HUDEP-2 (cell line): ENCODE results near the gene ZFHX3.

Experiments used
- DNase-seq, 76 experiments: peaks; one replicate each; lab custom pipeline; 2025; ENCODE audit not compliant: unreplicated experiment in 76 of 76; lab: John Stamatoyannopoulos, UW

ZFHX3 gene

DNA sequence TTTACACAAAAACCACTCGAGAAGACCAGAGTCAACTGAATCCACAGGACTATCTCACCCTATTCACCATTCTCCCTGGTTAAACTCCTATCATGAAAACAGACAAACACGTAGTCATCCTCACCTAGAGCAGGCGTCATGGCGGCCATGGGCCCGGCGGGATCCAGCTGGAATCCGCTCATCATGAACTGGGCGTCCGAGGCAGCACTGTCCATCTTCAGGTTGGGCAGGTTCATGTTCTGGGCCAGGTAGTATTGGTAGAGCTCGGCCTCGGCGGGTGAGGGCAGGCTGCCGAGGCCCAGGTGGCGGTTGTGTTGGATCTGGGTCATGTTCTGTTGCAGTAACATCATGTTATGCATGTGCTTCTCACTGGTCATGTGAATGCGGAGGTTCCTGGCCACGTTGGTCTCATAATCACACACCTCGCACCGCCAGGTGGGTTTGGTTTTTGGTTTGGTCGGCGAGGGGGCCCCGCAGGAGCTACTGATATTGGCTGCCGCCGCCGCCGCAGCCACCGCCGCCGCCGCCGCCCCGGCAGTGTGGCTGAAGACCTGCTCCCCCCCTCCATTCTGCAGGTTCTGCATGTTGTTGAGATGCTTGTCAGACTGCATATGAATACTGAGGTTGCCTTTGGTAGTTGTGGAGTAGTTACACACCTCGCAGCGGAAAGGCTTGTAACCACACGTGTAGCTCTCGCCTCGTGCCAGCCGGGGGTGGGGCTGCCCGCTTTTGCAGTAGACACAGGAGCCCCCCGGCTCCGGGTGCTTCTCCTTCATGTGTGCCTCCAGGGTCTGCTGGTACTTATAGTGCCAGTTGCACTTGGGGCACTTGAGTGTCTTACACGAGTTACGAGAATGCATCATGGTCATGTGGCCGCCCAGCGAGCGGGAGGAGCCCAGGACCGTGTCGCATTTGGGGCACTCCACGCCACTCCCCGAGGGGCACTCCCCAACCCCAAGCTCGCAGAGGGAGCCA lies 90.3 kb downstream of the ZFHX3 start:
- DNase-seq, result no peak

DNA sequence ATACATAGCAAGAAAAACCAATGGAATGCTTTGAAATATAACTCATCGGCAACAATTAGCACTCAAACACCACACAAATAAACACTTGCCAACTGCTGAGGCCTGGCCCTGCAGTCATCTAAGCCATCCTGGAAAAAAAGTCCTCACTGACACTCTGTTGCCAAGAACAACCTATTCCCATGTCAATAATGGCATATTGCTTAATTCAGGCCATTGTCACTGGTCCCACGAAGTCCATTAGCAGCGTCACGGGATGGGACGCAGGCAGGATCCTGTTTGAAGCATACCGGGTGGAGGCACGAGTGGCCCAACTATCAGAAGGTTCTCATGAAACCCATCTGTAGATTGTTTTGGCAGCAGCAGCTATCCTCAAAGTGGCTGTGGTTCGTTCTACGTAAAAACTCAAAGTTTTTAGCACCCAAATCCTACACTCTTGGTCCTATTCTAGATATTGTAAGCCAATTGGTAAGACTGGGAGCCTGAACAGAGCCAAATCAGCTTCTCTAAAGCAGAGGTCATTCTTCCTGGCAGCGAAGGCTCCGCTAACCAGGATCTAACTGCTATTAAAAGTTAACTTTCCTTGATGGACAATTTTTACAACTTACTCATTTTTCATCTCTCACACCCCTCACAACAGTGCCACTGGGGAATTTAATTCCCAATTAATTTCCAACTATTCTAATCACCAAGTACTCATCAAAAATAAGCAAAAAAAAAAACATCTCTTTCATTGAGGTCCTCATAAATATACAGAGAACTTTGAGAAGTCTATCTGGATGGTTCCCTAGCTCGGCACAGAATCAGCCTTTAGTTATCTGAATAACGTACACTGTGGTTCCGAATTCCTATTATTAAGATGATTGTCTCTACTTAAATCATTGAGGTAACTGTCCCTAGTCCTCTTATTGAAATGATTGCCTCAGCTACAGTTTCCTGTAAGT lies 91.5 kb downstream of the ZFHX3 start:
- DNase-seq, result no peak

DNA sequence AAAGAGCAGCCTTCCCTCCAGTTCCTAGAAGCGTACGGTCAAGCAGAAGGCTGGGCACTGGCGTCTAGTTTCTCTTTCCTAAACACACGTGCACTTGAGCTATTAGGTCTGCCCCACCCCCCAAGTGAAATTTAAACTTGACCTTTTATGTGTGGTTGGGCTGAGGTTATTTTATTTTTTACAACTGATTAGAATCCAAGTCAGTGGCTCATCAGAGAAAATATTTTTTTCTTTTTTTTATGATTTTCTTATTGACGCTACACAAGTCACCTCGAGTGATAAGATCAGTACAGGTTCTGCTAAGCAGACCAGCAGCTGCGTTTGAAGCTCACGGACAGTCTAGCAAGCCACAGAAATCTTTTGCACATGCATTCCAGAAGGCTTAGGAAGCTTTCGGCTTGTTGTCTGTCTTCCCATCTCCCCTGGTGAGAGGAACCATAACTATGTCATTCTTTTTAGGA lies 95.1 kb downstream of the ZFHX3 start:
- DNase-seq, result no peak

DNA sequence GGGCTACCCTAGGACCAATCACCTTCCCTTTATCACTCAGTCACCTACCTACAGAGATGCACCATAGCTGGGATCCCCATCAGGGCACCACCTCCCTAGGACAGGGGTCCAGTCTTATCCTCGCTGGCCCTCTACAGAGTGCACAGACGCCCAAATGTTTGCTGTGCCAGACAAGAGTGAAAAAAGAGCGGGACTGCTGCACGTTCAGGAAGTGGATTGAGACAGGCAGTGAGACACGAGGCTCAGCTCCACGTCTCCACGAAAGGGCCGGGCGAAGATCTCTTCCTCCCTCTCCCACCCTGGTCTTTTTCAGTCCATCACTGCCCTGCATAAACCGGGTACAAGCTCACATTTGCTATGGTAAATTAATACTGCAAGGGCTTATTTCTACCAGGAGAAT lies 95.5 kb downstream of the ZFHX3 start:
- no peak for DNase-seq

DNA sequence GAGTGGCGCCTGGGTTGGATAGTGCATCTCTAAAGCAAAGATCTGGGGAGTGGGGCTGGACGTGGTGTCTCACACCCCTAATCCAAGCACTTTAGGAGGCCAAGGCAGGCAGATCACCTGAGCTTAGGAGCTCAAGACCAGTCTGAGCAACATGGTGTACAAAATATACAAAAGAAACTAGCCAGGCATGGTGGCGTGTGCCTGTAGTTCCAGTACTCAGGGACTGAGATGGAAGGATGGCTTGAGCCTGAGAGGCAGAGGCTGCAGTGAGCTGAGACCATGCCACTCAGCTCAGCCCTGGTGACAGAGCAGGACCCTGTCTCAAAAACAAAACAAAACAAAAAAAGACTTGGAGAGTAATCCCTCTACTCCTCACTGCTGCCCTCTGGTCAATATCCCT lies 96.0 kb downstream of the ZFHX3 start:
- DNase-seq, result no peak

DNA sequence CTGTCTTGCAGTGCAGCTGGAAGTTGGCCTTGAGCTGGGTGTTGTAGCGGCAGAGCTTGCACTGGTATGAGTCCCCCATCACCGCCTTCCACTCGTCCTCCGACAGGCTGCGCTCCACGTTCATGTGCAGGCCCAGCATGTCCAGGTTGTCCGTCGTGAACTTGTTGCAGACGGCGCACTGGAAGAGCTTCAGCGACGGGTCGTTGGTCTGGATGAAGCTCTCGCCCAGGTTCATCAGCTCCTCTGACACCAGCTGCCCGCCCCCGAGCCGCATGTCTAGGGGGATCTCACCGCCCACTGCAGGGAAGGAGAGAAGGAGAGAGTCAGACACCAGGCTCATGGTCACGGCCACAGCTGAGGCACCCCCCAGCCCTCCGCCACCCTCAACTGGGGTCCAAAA lies 97.3 kb downstream of the ZFHX3 start:
- no peak for DNase-seq

DNA sequence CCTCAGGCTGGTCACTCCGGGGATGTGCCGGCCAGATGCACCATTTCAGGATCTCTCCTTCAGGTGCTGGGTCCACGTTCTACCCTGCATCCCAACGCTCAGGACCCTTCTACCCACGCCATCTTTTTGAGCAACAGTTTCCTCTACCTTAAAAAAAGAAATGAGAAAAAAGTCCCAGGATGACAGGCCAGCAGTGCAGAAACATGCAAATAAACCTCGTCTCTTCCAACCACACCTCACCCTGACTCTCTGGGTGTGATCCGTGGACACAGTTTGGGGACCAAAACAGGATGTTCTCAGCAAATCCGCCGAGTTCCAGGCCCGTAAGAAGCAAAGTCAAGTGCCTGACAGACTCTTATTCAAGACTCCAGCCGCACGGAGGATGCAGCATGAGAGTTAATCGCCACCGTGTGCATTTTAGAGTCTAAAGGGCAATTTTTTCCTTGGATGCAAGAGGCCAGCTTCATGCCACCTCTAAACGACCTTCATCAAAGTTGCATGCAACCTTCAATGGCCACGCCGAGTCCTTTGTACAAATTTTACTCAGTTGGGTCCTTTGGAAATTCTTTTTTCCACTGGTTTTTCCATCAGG lies 99.6 kb downstream of the ZFHX3 start:
- no peak for DNase-seq

DNA sequence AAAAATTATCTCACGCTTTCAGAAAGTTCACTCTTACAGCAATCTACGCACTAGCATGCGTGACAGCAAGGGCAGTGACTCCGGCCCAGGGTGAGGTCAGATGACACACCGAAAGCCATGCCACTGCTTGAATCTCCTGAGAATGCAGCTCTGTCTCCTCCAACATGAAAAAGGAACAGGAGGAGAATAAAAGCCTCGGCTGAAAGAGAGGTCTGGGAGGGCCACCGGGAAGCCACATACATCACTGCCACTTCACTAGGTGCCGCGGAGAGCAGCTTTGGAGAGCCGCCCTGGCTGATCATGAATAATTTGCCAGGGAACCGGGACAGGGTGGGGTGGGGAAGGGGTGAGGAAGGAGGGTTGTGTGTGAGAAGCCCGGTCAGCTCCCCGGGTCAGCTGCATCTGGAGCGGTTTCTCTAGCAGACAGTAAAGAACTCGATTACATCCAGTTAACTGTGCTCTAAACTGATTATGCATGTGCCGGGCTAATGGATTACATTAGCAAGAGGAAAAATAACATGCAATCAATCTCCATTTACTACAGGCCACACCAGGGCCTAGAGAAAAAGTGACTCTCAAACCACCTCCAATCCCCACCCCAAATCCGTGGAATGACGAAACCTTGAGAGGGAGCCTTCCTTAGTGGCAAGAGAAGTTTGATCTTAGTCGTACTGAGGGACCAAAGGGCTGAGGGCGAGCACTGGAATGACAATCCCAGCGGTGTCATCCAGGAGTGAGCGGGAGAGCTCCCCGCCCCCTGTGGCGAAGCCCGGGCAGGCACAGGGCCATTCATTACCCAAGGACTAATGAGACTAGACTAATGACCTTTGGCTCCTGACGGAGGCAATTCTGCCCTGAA lies 100.3 kb downstream of the ZFHX3 start:
- DNase-seq, result no peak

DNA sequence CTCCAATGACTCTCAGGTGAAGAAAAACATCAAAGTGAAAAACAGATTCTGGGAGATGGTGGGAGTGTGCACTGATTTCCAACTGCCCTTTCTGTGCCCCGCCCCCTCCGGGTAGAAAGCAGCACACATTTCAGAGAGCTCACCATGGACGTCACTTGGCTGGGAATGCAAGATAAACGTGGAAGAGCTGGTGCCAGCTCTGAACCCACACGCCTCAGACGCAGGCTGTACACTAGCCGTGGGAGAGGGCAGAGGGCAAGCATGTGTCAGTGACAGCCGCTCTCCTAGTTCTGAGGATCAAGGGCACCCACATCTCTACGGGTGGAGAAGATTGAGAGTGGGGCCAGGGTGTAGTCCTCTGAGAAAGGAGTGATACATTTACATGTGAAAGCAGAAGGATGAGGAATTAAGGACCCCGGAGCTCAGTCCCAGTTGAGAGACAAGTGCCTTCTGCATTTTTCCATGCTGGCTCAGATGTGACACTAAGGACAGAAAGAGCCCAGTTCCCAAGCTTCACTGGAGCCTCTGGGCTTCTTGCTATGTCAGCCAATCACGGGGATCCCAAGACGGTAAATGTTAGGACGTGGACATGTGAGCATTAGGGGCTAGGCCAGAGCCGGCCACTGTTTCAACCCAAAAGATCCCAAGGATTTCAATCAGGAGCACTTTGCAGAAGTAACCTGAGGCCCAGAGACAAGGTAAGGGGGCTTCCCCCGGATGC lies 101.3 kb downstream of the ZFHX3 start:
- no peak for DNase-seq

DNA sequence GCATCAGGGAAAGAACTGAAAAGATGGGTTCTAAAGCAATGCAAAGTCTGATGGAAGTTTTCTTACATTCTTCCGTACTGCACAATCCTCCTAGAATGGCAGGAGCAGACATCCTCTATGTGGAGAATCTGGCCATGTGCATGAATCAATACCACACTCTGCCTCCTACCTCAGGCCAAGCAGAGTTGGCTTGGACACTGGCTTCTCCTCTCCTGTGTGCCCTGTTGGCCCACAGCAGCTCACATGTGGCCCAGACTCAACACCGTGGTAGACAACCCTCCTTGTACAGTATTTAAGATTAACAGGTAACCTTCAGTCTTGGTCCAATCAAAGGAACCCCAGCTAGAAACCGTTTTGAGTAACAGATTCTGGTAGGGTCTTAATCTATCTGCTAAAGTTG lies 101.9 kb downstream of the ZFHX3 start:
- no peak for DNase-seq

DNA sequence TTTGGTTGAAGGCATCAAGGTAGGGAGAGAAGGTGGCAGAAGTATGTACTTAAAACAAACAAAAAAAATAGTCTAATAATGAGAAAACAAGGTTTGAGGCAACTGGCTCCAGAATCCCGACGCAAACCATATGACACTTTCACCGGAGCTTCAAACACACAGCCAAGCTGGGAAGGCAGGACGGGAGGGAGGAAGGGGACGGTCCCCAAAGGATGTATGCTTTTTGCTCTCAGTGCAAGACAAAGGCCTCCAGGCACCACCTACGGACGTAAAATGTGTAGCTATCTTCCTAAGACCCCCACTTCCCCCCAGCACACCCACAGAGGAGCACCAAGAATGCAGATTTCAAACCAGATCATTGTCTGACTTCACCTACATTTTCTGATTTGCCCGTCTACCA lies 102.3 kb downstream of the ZFHX3 start:
- DNase-seq, result no peak

DNA sequence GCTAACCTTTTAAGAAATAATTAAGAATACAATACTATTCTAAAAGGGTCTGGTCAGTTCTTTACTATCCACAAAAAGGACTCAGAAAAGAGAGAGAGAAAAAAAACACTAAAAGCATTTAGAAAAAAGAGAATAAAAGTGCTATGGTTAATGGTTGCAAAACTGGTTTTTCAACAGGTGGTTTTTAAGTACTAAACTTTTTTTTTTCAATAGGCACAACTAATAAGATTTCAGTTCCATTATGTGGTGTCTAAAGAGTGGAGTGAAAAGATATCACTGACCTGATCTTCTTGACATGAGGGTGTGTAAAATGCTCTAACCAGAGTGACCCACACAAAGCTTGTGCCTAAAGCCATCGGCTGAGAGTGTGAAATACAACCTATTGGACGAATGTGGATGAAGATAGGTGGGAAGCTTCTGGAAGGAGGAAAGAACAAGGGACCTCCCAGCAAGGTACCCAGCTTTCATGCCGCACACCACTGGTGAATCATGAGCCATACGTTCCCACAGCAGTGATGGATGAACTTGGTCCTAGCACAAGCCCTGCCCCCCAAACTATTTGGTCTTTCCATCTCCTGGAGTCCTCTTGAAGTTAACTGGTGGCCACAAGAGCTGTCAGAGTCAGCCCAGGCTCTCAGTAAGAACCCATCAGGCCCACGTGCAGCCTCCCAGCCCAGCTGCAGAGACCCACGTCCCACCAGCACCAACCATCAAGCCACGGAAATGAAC lies 103.0 kb downstream of the ZFHX3 start:
- no peak for DNase-seq

DNA sequence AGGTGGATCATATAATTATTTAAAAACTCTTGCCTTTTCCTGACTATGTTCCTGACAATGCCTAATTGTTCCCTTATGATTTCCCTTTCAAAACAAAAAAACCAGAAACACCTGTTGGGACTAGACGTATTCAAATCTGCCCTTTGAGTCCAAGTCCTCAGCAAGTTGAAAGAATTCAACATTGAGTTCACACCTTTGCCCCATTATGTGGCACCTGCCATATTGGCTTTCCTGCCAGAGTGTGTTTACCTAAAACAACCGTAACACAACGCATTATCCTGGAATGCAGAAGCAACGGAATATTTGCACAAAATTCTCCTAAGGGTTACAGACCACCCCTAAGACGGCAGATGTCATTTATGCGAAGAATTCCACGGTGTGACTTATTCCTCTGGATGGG lies 105.9 kb downstream of the ZFHX3 start:
- no peak for DNase-seq

DNA sequence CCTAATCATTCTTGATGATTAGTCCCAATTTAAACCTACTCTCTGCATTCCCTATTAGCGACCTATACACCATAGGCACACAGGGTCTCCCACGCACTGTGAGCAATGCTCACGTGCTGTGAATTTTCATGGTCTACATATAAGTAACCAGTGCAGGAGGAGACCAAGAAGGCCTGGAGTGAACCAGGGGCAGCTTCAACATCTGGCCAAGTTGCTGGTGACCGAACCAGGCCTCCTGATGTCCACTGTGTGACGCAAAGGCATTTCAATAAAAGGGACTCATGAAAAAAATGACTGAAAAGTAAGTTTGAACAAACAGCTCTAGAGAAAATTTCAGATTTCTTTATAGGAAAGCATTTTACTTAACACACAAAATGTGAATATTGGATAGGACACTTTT lies 107.0 kb downstream of the ZFHX3 start:
- DNase-seq, result no peak

DNA sequence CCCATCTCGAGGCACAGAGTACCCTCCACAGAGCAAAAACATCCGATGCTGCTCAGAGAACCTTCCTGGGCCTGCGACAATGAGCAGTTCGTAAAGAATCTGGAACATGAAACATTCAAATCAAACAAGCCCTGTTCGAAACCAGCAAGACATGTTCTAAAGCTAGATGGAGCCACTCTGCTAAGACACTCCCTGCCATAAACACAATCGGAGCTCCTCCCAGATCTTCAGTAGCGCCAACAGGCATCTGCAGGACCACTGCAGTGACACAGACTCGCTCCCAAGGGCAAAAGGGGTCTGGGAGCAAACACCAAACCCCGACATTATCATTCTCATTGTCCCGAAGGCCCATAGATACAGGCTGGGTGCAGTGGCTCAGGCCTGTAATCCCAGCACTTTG lies 108.7 kb downstream of the ZFHX3 start:
- DNase-seq, result peak in 1 of 76 experiments; percentile 5

DNA sequence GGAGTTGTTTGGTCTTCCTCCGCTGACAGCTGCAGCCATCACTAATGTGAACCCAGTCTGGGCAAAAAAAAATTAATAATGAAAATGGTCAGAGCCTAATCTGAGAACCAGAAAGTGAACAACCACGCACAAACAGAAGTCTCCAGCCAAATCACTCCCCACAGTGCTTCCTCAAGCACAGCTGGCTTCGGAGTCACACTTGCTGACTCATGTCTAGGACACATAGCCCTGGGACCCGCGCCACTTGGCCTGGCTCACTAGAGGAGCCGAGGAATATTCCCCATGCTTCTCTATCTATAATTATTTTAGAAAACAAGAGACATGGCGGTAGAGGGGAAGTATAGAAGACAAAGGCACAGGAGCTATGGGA lies 109.1 kb downstream of the ZFHX3 start:
- DNase-seq, result no peak

DNA sequence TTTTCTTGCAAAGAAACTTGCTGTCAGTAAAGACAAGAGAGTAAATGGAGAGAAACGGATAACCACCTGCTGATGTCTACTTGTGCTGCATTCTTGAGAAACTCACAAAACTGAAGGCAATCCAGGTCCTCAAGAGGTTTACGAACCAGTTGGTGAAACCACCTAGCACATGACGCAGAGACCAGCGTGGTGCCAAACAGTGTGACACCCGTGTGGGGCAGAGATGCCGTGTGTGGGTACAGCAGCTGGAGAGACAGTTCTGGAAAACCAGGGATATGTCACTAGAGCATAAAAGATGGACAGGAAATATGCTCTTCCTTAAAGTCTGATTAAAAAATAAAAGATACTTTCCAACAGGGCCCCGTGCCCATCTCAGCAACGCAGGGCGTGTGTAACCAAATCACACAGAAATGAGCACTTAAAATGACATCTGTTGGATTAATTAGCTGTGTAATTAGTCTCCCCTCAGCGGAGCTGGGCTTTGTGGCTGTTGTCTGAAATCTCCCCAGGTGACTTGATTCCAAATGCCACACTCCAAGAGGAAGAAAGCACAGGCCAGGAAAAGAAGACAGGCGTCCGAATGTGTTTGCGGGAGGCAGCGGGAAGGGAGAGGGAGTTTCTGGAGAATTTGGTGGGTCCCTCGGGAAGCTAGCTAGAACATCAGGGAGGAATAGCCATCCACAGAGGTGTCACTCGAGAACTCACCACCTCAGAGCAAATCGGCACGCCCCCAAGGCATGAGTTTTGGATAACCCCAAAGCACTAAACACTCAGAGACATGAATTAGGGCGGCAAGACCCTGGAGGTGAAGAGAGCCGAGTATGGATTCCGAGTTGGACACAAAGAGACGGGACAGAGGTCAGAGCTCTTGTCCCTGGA lies 109.8 kb downstream of the ZFHX3 start:
- no peak for DNase-seq

DNA sequence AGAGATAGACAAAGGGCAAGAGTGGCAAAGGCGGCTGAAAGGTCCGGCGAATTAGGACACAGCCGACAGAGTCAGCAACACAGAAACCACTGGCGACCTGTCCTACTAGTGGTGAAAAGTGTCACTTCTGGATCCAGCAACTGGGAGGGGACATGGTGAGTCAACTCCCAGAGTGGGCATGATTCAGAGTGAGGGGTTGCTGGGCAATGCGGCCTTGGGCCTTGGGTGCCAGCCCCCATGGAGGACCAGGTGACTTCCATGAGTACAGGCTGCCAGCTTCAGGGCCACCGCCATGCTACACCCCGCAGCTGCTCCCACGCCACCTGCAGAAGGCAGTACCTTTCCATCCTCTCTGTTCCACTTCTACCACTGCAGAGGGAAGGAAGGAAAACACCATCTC lies 110.6 kb downstream of the ZFHX3 start:
- DNase-seq, result no peak
